Kasumi-1 (cell line): ENCODE results near the gene CCDC54.
A peak's percentile ranks its signal among the peaks of the same experiment; 100 is the strongest.

ENCODE experiments used
- DNase-seq, 2 experiments: peaks; one replicate each; lab custom pipeline; 2025; lab: John Stamatoyannopoulos, UW

CCDC54 gene

DNA sequence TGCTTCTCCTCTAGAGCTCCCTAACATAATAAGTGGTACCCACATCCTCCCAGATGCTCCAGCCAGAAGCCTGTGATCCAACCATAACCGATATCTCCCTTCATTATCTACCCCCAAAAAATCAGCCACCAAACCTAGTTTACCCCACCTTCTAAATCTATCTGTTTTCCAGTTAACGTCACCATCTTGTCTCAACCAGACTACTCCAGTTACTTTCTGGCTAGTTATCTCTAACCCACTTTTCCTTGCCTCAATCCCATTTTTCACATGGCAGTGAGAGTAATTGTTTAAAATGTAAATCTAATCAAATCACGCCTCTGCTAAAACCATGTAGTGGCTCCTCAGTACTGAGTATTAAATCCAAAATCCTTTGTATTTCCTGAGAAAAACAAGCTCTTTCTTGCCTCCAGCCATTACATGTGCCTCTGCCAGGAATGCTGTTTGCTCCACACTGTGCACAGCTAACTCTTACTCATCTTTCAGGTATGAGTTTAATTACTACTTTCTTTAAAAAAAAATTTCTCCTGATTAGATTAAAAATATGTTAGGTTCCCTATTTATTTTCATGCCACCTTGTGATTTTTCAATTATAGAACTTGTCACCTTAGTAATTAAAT lies 15.4 kb downstream of the CCDC54 start:
- no peak for DNase-seq

- no peak for DNase-seq
Measured at GRCh38 chr3:107394502-107394901, 17.3 kb downstream of the CCDC54 start.

GRCh38 chr3:107395066-107395465 lies 17.8 kb downstream of the CCDC54 start:
- DNase-seq = no peak

GRCh38 chr3:107401301-107401700 lies 24.1 kb downstream of the CCDC54 start:
- no peak for DNase-seq

DNA sequence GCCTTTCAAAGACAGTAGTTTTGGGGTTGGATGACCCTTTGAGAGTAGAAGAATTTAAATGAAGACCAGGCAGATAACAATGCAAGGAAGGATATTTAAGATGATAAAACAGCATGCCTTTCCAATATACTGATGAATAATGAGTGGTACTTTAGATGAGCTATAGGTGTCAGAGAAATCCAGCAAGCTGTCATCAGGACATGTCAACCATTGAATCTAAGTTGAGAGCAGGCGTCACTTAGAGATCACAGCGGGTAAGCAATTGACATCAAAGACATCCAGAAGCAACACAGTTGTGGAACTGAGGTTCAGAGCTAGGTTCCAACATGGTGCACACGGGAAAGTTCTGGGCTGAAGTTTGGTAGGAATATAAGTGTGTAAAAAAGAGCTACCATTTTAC lies 25.0 kb downstream of the CCDC54 start:
- no peak for DNase-seq

DNA sequence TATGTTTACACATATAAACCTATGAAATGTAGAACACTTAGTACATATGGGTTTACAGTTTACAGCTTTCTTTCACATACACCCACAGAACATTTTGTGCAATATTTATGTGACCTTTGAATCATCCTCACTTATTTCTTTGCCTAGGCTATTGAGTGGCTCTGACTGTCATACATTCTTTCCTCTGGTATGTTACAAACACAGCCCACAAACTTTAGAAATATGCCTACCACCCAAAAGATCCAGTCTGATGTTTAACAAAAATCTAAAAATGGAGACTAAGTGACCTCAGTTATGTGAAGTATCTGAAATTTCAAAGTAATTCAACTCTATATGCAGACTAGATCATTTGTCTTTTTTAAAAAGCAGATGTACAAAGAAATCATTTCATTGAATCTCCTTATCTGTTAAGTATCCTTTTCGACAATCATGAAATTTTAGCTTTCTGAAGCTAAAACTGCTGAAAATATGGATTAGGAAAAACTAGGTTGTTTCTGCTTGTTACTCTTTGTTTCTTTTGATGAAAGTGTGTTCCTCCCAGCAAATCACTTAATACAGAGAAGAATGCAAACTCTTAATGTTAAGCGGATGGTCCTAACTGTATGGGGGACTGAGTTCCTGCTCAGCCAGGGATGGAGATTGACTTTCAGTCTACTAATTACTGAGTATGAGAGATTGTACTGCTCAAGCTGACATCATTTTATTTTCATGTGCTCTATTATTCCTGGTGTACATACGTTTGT lies 27.7 kb downstream of the CCDC54 start:
- DNase-seq = no peak

- no peak for DNase-seq
Measured at GRCh38 chr3:107407355-107407754, 30.1 kb downstream of the CCDC54 start.

GRCh38 chr3:107408513-107408912 lies 31.3 kb downstream of the CCDC54 start:
- DNase-seq = no peak

DNA sequence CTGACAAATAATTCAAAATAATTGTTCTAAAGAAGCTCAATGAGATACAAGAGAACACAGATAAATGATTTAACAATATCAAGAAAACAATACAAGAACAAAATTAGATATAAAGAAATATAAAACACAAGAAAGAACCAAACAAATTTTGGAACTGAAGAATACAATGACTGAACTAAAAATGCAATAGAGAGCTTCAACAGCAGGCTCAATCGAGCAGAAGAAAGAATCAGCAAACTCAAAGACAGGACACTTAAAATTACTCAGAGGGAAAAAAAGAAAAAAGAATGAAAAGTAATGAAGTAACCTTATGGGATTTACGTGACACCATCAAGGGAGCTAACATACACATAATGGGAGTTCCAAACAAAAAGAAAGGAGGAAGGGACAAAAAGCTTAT lies 32.1 kb downstream of the CCDC54 start:
- no peak for DNase-seq

- DNase-seq = no peak
Measured at GRCh38 chr3:107410606-107411005, 33.4 kb downstream of the CCDC54 start.

- no peak for DNase-seq
Measured at GRCh38 chr3:107411056-107411455, 33.8 kb downstream of the CCDC54 start.

GRCh38 chr3:107411779-107412178 lies 34.5 kb downstream of the CCDC54 start:
- no peak for DNase-seq

DNA sequence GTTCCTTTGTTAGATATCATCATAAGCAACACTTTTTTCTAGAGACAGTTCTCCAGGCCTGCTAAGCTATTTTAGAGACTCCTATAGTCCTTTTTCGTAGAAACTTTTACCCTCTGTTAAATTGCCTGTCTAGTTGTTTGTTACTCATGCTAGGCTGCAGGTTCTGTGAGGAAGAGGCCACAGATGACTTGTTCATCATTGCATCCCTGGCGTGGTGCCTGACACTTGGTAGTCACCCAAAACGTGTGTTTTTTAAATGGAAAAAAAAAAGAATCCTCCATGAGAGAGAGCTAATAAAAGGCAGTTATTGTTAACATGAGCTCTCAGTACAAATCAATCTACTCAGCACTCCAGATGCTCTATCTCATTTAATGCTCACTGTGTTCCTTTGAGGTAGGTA lies 35.1 kb downstream of the CCDC54 start:
- no peak for DNase-seq

GRCh38 chr3:107413264-107413663 lies 36.0 kb downstream of the CCDC54 start:
- DNase-seq = no peak

- no peak for DNase-seq
Measured at GRCh38 chr3:107414325-107414964, 37.2 kb downstream of the CCDC54 start.

- DNase-seq = no peak
Measured at GRCh38 chr3:107416138-107416537, 38.9 kb downstream of the CCDC54 start.

DNA sequence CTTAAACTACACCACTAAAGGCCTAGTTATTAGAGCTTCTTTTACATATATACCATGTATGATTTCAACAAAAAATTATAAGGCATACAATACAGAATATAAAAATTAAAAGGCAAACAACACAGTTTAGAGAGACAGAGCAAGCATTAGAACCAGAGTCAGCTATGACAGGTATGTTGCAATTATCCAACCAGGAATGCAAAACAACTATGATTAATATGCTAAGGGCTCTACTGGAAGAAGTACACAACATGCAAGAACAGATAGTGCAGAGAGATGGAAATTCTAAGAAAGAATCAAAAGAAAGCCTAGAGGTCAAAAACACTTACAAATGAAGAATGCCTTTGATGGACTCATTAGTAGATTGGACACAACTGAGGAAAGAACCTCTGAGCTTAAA lies 39.6 kb downstream of the CCDC54 start:
- no peak for DNase-seq

- DNase-seq = peak; percentile 69 to 84
Measured at GRCh38 chr3:107421170-107421792, 44.0 kb downstream of the CCDC54 start.

GRCh38 chr3:107421881-107422280 lies 44.6 kb downstream of the CCDC54 start:
- no peak for DNase-seq

GRCh38 chr3:107425033-107425432 lies 47.8 kb downstream of the CCDC54 start:
- peak; percentile 10 to 21 for DNase-seq

GRCh38 chr3:107426223-107426622 lies 49.0 kb downstream of the CCDC54 start:
- DNase-seq = no peak
